ENCODE data around the gene THAP4.

DNA sequence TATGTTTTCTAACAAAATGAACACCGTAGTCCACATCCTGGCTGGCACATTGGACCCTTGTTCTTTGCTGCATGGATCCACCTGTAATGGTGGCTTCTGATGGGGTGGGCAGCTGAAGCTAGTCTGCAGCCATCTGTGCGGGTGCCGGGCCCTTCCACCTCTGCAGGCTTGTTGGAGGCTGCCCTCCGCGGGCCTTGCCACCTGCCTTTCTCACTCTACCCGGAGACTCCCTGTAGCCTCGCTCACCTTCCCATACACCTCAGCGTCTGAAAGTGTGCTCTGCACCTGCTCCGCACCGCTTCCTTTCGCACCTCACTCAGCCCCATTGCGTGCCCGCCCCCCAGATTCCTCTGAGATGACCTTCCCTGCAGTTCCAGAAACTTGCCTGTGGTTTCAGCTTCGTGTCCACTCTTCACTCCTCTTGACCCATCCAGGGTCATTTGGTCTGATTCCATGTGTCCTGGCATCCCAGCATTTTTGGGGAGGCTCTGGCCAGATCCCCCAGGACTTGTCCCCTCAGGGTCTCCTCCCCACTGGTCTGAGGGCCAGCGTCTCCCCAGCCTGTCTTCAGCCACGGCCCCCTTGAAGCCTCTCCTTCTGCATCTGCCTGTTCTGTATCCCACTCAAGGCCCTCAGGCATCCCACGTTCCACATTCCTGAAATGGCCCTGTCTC is 18.7 kb upstream of the THAP4 start:
- TF ChIP-seq, protein P1, sequence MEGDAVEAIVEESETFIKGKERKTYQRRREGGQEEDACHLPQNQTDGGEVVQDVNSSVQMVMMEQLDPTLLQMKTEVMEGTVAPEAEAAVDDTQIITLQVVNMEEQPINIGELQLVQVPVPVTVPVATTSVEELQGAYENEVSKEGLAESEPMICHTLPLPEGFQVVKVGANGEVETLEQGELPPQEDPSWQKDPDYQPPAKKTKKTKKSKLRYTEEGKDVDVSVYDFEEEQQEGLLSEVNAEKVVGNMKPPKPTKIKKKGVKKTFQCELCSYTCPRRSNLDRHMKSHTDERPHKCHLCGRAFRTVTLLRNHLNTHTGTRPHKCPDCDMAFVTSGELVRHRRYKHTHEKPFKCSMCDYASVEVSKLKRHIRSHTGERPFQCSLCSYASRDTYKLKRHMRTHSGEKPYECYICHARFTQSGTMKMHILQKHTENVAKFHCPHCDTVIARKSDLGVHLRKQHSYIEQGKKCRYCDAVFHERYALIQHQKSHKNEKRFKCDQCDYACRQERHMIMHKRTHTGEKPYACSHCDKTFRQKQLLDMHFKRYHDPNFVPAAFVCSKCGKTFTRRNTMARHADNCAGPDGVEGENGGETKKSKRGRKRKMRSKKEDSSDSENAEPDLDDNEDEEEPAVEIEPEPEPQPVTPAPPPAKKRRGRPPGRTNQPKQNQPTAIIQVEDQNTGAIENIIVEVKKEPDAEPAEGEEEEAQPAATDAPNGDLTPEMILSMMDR (IDR thresholded peaks at IDR 0.05): no peak
- TF ChIP-seq POLR2A (IDR thresholded peaks at IDR 0.05): no peak

All from body of pancreas (tissue), 4 donors.